GM18511 (cell line): ENCODE measurements around the gene BMAL1.

Experiments used
- ATAC-seq: cut with Tn5 transposase; IDR thresholded peaks from one replicate; pipeline ENCODE4 v1.9.1; 2021; ENCODE audit warnings: mild to moderate bottlenecking, moderate library complexity; ENCODE audit not compliant: unreplicated experiment

BMAL1 gene

DNA sequence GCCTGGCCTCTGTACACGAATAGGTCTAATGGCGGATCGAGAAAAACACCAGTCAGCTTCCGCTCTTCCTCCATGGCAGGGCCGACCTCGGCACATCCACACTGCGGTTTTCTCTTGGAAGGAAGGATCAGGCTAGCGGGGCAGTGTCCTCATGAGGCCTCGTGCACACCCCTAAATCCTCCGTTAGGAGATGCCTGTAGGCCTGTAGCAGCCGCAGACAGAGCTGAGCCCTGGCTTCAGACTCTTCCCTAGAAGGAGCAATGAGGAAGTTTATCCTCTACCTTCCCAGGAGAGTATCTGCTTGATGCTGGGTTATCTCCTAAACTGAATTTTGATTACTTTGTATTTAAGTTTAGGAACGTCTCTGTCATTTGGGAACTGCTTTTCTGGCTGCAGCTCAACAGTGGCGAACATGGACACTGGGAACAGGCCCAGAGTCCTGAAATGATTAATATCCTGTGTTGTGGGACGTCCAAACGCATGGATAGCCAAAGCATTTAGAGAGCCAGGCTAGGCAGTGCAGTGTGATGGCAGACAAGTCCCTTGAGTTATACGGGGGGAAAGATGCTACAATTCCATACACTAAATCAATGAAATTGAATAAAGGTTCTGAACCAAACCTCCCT lies 16.5 kb upstream of the BMAL1 start:
- no peak for ATAC-seq

DNA sequence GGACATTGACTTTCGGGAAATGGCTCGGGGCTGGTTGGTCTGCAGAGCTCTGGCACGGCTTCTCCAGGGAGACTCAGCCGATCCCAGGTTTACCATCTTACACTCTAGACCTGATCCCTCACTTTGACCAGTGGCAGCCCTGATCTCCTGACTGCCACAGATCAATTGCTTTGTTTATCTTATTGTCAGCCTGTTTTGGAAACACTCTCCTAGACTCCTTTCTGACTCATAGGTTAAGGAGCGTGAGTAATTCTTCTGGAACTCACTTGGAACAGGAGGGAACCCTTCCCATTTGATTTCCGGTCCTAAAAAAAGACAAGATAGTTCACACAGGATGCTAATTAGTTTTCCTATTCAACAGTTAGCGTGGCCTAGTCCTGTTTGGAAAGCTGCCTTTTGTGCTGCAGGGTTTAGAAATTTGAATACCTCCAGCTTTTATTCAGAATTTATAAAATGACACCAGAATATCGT lies 16.0 kb upstream of the BMAL1 start:
- no peak for ATAC-seq

DNA sequence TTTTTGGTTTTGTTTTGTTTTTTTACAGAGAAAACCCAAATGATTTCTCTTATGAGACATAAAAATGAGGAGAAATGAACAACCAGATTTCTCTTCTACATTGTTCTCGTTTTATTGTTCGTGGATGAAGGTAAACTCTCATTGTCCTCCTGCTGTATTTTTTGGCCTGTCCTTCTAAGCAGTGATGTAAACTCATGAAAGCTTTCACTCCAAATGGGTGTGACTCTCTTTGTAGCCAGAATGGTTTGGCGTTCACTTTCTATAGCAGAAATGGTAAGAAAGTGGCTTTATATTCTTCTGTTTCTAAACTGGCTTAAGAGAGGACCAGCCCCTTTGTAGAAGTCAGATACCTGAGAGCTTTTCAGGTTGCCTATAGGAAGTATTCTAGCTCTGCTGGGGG lies 15.5 kb upstream of the BMAL1 start:
- no peak for ATAC-seq

DNA sequence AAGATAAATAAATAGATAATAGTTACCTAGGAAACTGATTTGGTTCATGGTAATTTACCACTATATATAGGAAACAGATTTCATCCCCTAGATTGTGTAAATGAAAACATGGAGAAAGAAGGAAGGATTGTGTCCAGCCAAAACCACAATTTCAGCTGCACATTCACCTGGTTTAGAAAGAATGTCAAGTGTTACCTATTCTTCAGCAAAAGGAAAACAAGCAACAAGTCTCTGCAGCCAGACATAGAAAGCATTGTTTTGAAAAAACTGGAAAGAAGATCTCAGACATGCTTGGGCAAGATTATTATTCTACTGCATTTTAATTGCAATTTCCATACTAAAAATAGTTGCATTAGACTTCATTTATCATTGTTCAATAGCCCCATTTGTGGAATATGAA lies 8.8 kb upstream of the BMAL1 start:
- ATAC-seq = no peak

DNA sequence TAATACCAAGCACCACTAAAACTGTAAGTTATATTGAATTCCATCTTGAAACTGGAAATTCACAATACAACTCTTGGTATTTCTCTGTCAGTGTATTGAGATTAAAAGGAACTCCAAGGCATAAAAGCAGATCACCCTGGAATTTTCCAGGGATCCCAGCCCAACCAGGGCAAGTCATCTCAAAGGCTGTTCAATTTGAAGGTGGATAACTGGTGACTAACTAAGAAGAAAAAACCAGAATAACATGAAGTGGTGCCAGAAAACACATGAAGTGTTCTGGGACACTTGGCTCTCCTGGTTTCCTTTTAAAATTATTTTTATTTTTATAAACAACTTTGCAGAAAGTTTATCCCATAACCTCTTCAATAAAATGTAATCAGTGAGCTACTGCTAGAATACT lies 7.8 kb upstream of the BMAL1 start:
- no peak for ATAC-seq

DNA sequence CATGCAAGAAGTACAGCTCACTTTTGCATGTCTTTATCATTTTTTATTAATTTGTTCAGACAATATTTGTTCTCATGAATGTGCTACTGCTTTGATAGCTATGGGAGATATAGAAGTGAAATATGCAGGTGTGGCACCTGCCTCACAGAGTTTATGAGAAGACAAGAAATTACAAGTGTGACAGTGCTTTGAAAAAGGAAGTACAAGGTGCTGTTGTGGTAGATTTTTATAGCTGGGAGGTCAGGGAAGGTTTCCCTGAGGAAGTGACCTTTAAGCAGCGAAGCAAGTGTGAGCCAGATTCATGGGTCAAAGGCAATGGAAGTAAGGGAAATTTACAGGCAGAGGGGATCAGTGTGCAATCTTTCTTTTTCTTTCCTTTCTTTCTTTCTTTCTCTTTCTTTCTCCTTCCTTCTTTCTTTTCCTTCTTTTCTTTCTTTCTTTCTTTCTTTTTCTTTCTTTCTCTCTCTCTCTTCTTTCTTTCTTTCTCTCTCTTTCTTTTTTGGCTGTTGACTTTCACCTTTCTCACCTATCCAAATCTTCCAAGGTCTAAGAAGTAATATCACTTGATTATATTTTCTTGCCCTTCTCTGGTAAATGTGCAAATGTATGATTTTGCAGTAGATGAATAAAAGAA lies 6.4 kb upstream of the BMAL1 start:
- ATAC-seq = no peak

DNA sequence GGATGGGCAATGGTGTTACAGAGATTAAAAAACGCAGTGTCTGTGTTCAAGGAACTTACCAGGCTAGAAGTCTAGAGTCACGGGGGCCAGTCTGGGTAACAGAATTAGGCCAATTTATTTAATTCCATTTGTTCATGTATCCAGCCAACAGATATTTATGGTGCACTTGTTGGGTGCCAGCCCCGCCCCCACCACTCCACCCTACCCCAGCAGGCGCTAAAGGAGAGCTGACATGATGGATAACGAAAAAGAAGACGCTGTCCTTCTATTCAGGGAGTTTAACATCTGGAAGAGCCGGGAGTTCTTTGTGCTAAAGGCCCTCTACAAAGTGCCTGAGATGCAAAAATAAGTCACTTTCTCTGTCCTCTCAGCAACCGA lies 1.1 kb upstream of the BMAL1 start:
- ATAC-seq = no peak

DNA sequence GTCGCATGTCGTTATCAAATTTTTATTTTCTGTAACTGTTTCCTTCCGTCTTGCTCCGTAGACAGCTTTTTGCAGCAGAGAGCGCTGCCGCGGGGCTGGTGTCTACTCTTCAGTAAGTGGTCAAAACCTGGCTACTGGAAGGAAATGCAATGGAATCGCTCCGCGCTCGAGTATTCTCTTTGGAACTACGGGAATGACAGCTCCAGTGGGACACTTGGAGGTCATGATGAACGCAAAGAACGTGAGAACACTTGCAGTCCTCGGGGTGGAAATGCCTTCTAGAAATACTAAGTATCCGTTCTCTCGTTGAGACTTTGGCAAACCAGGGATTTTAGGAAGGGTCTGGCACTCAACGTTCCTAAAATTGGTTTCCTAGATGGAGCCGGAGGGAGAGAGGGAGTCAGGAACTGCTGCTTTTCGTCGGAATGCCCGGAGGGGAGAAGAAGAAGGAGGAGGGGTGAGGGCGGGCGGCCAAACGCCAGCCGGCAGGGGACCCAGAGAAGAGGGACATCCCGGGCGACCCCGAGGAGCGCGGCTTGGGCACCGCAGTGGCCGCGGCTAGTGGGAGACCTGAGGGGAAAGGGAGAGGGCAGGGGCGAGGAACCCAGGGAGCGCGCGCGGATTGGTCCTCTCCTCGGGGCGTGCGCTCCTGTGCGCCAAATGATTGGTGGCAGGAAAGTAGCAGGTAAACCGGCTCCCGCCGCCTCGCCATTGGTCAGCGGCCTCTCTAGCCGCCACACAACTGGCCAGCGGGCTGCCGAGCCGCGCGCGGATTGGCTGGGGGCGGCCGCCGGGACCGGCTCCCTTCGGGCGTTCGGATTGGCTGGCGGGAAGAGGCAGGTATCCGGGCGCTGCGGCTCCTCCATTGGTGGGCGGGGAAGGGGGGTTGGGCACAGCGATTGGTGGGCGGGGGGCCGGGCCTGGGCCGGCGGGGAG lies 490 bp upstream of the BMAL1 start:
- peak; percentile 90 for ATAC-seq

DNA sequence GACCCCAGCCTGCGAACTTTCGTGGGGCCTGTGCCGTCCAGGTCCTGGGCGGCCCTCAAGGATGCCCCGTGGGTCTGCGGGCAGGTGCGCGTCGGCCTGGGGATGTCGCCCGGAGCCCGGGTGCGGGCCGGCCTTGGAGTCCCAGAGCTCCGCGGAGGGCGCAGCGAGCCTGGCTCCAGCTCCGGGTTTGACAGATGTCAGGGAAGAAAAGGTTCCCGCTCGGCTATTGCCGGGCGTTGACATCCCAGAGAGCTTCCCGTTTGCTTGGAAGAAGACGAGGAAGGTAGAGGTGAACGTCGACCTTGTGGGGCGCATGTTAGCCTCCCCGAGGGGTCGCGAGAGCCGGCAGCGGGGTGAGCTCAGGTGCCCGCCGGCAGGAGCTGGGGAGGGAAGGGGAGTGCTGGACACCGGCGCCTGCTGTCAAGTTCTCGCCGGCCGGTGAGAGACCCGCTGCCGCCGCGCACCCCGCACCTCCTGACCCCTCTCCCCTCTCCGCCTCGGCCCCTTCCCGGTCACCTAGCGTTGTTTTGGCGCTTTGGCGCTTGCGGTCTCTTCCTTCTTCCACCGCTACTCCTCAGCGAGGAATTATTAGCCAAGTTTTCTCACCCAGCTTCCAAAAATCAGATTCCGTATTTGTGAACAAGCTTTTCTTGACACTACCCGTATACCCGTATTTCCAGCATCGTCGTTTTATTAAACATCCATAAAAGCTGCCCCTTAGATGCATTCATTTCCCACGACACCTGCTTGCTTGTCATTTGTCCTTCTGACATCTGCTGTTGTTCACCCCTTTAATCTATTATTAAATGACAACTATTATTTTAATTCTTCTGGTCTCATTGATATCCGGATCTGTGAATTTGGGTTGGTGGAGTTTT lies 1.3 kb downstream of the BMAL1 start:
- no peak for ATAC-seq

DNA sequence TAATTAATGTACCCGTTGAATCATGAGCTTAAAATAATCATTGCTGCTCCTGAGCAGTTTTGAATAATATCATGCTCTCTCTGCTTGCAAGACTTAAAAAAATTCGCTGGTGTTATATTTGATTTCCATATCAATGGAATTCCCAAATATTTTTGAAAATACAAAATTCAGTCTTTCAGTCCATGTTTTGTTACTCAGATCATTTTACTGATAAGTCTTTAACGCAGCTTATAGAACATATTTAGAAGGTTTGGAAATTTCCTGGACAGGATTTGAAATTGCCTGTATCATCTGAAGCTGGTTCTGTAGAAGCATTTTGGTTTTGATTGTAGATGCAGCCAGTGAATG lies 1.9 kb downstream of the BMAL1 start:
- ATAC-seq = no peak

DNA sequence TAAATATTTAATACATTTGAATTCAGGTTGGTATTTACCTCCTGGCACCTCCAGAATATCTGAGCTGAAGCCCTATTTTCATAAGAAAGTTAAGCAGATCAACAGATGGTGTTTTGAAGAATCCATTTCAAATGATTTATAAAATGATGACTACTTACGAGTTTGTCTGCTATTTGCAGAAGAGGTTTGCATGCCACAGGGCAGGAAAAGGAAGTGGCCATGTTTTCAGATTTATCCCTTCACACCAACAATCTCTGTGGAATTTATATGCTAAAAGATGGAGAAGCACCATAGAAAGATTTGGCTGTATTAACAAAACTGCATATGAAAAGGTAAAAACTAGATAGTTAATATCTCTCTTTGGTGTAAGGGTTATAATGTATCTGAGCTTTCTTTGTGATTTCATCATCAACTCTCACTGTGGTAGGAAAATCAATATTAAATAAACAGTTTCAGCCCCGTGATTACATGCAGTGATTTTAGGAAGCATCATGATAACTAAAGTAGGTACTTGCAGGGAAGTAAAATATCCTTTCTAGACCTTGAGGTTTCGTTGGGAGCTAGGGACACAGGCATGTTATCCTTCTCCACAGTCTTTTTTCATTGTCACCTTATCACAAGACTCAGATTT lies 2.6 kb downstream of the BMAL1 start:
- no peak for ATAC-seq

DNA sequence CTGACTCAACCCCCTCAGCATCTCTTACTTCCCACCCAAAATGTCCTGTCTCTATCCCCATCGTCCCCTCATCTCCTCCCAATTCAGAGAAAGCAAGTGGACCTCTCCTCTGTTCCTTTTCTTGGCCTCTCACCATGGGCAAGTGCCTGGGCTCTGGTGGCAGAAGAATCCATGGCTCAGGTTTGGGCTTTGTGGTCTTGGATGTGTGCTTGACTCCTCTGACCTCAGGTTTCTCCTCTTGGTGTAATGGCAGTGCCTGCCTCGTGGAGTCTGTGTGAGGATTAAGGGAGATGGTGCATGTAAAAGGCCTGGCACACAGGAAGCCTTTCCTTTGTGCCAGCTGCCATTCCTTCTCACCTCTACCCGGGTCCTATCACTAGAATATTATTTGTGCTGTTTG lies 3.2 kb downstream of the BMAL1 start:
- ATAC-seq = no peak

DNA sequence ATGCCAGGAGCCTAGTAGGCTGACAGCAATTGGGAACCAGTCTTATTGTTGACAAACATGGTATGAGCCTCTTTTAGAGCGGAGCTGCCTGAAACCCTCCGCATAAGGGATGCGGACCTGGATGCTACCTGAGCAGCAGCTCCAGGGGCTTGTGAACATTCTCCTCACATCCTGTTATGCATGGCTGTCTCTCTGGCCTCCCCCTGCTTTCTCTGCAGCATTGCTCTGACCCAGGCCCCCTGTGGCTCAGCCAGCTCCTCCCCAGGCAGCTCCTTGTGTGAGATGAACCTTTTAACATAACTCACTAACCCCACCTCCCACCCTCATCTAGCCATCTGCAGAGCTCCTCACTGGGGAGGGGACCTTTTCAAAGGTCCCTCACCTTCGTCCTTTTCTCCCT lies 6.0 kb downstream of the BMAL1 start:
- ATAC-seq = no peak

DNA sequence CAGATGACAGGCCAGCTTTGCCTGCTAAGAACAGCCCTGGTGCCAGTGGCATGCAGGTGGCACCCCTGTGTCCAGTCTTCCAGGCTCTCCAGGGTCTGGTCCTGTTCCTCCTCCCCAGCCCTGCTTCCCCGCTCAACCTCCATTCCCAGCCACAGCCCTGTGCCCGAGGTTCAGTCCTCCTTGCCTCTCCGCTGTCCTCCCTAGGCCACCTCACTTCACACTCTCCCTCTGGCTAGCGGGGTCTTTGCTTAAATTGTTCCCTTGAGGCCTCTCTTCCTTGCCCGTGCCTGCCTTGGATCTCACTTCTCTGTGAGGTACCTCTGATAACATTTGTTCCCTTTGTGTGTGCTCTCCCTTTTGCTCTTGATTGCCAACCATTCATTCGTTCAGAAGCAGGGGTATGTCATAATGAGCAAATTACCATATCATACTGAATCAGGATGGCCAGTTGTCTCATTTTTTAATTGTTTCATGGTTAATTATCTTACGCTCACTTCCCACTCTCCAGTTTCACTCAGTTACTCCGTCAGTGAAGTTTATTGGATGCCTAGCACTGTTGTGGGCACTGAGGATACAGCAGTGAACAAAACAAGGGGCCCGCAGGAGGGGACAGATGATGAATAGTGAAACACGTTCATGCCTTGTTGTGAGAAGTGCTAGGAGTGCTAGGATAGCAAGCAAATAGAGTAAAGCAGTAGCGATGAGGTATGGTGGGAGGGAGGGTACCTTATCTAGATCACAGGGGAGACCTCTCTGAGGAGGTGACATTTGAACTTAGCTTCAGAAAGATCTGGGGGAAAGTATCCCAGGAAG lies 7.4 kb downstream of the BMAL1 start:
- ATAC-seq = no peak

DNA sequence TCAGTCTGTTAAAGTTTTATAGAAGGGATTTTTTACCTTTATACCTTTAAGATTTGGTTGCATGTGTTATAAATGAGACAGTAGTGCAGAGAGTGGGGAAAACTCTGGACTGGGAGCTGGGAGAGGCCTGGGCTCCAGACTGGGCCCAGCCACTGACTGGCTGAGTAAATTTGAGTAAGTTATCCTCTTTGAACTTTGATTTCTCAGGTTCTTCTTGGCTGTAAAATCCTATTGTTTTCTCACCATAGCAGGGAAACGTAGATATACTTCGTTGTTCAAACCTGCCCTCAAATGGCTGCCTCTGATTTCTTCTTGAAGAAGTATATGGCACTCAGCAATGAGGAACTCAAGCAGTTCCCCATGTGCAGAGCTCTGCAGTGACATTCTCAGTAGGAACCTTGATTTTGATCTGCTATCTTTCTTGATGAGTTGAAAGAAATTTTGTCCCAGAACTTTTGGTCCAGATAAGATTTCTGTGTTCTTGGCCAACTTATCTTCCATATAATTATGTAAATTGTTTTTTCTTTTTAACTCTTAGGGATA lies 8.8 kb downstream of the BMAL1 start:
- no peak for ATAC-seq

DNA sequence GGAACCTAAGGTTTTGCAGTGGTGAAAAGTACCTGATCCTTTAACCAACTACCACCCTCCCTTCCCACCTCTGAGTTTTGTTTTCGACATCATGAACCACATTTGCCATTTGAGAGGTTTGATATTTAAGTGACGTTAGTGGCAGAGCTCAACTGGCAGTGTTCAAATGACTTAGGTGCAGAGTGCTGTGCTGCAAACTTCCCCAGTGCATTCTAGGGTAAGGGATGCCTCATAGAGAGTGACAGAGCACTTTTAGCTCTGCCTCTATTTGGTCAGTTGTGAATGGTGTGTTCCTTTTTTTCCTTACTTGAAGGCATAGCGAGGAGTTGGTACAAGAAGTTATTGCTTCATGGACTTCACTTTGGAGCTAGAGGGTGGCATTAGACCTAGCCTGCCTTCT lies 9.4 kb downstream of the BMAL1 start:
- no peak for ATAC-seq

DNA sequence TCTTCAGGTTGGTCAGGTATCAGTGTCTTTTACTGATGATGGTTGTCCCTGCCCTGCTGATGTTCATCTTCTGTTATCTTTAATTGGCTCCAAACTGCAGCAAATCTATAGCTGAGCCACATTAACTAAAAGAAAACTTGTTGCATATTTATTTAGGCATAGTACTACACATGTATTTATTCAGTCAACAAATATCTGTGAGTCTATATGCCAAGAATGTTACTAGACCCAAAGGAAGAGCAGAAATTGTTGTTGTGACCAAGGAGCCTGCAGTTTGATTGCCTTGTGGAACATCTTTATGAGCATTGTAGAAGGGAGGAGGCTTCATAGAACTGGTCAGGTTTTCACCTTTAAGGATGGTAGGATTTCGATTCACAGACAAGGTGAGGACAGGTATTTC lies 10.1 kb downstream of the BMAL1 start:
- ATAC-seq = no peak

DNA sequence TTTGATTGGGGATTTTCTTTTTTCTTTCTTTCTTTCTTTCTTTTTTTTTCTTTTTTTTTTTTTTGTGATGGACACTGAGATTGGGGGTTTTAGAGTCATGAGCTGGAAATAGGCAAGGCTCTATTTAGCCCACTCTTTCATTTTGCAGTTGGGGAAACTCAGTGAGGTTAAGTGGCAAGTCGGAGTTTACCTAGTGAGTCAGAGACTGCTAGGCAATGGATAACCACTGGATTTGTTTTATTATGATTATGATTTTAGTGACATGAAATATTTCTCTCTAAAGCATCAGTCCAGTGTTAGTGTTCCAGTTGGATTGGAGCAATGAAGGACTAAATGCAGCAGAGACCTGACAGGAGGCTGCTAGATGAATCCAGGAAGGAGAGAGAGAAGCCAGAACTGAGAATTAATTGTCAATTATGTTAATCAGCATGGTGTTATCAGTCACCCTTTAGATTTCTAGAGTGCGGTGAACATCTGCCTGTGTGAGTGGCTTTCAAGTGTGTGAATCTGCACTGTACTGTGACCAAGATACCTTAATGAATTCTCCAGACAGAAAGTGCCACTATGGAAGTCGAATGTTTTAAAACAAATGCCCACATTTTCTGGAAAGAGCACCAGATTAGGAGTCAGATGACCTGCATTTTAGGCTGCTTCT lies 10.9 kb downstream of the BMAL1 start:
- ATAC-seq = peak; percentile 63

DNA sequence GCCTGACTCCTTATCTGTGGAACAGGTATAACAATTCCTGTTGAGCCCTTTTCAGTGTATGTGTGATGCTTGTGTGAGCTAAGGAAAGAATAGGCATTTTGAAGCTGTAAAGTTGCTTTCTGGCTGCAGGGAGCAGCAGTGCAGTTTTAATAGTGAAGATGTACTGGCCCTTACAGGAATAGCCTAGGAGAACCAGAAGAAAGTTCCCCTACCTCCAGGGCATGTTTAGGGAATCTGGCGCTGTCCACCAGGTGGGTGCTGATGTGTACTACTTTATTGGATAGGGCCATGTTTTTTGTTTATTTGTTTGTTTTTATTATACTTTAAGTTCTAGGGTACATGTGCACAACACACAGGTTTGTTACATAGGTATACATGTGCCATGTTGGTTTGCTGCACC lies 11.5 kb downstream of the BMAL1 start:
- ATAC-seq = no peak
